Retina (tissue), 1 donor: Measurements from ENCODE around the gene DSCAM.
A peak's percentile ranks its signal among the peaks of the same experiment; 100 is the strongest.
"Not testable (repeated sequence)": the region's sequence is repeated elsewhere in the genome, so short reads cannot be mapped to it uniquely, and the experiment has no call there.

Experiments used
- DNase-seq: peaks from one replicate; pipeline ENCODE4 v3.0.0-alpha.2; 2016

DSCAM gene, protein sequence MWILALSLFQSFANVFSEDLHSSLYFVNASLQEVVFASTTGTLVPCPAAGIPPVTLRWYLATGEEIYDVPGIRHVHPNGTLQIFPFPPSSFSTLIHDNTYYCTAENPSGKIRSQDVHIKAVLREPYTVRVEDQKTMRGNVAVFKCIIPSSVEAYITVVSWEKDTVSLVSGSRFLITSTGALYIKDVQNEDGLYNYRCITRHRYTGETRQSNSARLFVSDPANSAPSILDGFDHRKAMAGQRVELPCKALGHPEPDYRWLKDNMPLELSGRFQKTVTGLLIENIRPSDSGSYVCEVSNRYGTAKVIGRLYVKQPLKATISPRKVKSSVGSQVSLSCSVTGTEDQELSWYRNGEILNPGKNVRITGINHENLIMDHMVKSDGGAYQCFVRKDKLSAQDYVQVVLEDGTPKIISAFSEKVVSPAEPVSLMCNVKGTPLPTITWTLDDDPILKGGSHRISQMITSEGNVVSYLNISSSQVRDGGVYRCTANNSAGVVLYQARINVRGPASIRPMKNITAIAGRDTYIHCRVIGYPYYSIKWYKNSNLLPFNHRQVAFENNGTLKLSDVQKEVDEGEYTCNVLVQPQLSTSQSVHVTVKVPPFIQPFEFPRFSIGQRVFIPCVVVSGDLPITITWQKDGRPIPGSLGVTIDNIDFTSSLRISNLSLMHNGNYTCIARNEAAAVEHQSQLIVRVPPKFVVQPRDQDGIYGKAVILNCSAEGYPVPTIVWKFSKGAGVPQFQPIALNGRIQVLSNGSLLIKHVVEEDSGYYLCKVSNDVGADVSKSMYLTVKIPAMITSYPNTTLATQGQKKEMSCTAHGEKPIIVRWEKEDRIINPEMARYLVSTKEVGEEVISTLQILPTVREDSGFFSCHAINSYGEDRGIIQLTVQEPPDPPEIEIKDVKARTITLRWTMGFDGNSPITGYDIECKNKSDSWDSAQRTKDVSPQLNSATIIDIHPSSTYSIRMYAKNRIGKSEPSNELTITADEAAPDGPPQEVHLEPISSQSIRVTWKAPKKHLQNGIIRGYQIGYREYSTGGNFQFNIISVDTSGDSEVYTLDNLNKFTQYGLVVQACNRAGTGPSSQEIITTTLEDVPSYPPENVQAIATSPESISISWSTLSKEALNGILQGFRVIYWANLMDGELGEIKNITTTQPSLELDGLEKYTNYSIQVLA (N-terminal part only)

DNA sequence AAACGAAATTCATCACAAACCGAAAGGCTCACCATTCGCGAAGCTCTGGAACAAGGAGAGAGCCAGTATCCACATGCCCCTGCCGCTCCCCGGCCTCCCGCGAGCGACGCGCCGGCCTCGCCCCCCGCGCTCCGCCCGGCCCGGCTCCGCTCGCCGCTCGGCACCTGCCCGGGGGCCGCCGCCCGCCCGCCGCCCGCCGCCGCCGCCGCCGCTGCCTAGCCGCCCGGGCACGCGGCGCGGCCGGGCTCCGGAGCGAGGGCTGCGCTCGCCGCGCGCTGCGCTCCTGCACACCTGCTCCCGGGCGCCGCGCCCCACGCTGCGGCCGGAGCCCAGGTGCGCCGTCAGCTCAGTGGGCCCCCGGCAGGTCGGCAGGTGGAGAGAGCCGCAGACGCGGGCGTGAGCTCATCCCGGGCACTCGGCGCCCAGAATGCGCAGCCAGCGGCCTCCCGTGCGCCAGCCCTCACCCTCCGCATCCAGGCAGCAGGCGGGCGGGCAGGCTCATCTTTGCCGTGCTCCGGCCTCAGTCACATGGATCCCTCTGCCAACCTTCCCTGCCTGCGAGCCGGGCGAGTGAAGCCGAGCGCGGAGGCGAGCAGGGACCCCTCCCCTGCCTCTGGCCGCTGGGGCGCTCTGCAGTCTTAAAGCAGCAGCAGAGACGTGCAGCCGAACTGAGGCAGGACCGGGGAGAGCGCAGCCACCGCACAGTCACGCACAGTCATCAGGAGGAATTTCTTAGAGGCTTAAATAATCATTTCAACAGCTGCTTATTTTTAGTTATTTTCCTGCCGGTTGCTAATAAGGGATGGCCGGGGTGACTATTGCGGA lies at the start of gene DSCAM:
Gene DSCAM, minus strand, starts transcription at position 572 of the 825 bp plus-strand sequence. Its CDS starts 497 bp downstream, at position 75.
- DNase-seq = peak; percentile 83

DNA sequence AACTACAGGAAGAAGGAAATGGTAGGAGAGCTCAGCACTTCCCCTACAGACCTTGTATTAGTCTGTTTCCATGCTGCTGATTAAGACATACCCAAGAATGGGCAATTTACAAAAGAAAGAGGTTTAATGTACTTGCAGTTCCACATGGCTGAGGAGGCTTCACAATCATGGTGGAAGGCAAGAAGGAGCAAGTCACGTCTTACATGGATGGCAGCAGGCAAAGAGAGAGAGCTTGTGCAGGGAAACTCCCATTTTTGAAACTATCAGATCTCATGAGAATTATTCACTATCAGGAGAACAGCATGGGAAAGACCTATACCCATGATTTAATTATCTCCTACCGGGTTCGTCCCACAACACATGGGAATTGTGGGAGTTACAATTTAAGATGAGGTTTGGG lies 48.7 kb upstream of the DSCAM start:
- DNase-seq = not testable (repeated sequence)

DNA sequence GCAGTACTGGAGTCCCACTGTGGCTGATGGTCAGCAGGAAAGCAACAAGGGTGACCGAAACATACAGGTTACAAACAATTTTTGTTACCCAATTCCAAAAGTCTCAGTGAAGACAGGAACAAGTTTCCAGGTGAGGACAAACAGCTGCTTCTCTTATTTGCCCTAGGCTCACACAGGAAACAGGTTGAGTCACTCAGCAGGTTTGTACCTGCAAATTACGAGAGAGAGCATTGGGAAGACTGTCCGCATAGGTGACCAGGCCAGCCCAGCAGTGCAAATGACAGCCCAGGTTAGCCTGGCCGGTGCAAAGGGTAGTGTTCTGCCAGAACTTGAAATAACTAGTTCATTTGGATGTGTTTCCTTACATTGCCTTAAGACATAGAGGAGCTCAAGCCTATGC lies 40.0 kb upstream of the DSCAM start:
- DNase-seq = no peak

DNA sequence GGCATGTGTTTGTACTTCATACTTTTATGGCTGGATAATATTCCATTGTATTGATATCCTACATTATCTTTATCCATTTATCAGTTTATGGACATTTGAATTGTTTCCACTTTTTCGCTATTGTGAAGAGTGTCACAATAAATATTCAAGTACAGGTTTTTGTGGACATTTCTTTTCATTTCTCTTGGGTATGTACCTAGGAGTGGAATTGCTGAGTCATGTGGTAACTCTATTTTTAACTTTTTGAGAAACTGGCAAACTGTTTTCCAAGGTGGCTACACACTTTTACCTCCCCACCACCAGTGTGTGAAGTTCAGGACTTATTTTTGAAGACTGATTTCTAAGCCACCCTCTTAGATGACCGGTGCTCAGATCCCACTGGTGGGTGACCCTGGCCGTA lies 39.0 kb upstream of the DSCAM start:
- DNase-seq = no peak

DNA sequence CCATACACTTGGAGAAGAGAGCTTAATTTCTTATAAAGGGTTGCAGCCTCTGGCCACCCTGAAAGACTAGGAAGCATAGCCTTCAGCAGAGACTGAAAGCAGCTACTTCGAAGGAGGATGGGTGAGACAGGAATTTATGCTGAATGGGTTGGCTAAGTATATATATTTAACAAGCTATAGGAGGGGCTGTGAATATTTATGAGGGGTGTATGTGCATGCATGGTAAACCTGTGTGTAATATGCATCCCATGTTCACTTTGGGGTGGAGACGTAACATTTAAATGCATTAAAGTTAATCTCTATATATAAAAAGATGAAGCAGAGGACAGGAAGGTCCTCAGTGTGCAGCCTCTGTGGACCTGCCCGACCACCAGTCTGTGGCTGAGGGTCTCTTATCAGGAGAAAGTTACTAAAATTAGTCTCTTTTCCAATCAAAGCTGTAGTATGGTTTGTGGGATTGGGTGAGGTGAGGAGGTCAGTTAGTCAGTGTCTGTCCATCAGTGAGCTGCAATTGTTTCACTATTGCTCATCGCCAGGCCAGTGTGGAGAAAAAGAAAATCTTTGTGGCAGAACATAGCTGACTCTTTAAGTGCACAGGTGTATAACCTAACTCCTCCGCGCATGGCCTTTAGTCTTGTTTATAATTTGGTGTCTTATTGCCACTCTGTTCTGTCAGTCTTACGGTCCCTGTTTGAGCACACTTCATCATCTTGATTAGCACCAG lies 35.4 kb upstream of the DSCAM start:
- no peak for DNase-seq

DNA sequence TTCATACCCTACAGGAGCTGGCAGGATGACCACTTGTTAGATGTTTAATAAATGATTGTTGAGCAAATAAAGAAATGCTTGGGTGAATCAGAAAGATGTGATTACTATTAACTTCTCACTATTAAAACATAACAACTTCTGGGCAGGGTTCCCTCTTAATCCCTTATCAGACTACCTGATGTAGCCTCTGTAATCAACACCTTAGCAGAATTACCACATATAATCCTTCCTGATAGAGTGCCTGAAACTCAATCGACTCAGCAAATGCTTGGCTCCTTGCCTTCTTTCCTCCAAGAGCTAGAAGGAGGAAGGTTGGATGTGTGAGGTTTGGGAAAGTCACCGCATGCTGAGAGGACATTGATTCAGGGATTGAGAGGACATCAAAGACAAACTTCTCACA lies 34.8 kb upstream of the DSCAM start:
- DNase-seq = no peak

DNA sequence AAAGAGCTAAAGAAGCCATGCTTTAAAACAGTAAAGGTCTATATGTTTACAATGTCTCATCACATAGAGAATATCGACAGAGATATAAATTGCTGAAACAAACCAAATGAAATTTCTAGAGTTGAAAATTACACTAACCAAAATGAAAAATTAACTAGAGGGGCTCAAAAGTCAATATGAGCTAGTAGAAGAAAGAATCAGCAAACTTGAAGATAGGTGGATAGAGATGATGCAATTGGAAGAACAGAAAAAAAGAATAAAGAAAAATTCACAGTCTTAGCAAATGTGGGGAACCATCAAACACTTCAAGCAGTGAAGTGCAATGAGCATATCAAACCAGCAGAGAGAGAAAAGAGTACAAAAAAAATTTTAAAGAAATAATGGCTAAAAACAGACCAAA lies 24.1 kb upstream of the DSCAM start:
- DNase-seq = no peak

DNA sequence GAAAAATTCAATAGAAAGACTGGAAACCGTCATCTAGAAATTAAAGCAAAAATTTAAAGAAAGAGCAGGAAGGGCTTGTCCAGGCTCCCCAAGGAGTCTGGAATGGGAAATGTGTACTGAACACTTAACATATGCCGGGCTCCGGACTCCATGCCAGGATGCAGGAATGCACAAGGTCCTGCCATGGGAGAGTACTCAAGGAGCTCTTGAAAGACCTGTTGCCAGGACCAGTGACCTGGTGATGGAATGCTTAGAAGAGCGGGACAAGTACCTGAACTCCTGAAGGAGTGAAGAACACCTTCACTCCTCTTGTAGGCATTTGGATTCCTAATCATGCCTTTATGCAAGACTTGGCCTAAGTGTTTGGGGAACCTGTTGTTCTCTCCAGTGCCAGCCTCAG lies 16.9 kb upstream of the DSCAM start:
- DNase-seq = no peak

DNA sequence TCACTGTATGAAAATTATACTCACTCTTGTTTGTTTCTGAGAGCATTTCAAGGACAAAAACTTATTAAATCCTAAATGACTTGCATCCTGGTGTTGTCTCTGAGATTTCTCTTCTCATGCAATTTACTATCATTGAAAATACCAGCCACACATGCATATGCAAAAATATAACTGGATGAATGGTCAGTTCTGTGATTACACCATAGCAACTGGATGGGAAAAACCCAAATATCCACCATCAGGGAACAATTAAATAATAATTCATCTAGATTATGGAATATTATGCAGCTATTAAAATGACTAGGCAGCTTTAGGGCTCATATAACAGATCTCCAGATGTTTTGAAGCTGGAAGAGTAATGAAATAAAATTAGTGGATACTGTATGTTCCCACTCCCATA lies 11.6 kb upstream of the DSCAM start:
- DNase-seq = no peak

DNA sequence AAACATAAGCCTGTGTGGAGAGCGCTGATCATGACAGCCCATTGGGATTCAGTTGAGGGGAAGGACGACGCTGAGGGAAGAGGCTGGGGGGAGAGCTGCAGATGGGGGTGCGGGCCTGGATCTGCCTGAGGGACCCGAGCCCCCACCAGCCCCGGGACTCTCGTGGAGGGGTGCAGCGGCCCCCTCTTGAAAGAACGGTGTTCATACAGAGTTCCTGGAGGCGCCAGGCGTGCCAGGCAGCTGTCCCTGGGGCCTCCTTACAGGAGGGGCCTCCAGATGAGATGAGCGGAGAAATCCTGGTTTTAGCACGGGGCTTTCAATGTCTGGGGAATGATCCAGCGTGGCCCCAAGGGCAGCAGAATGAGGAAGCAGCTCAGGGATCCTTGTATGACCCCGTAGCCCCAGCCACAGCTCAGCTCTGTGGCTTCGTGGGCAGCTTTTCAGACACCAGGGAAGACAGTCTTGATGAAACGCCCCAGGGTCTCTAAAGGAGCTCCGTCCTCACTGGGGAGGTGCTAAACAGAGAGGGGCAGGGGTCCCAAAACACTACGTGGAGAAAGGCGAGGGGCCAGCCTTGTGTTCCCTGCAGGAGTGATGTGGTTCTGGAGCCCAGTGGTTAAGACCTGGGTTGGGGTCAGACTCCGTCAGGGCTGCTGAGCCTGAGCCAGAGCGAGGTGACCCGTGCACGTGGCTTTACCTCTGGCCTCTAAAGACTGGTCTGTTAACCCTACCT lies 7.2 kb upstream of the DSCAM start:
- no peak for DNase-seq

DNA sequence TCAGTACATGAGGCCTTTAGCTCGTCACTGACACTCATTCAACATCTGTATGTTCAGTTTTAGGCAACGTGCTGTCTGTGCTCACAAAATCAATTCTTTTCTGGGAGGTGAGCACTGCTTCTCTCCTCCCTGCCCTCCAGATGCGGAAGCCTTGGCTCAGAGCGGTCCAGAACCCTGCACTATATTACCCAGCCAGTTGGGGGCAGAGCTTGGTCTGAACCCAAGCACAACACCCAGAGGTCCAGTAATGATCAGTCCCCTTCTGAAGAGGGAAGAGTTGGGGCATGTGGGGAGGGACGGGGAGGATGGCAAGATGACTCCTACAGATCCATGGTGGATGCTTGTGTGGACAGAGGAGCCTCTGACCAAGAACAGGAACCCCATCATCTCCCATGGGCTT lies 5.6 kb upstream of the DSCAM start:
- no peak for DNase-seq

DNA sequence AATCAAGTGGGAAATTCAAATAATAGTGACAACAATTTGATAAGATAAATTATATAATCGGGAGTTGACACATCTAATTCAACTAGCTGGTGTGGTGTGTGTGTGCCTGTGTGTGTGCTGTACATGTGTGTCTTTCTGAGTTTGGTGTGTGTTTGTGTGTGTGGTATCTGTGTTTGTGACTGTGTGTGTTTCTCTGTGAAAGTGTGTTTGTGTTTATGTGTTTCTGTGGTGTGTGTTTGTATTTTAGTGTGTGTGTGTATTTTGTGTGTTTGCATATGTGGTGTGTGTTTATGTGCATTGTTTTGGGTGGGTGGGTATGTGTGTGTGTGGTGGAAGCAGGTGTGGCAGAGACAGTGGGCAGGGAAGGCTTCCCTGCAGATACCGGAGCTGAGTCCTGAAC lies 4.8 kb upstream of the DSCAM start:
- DNase-seq = no peak

DNA sequence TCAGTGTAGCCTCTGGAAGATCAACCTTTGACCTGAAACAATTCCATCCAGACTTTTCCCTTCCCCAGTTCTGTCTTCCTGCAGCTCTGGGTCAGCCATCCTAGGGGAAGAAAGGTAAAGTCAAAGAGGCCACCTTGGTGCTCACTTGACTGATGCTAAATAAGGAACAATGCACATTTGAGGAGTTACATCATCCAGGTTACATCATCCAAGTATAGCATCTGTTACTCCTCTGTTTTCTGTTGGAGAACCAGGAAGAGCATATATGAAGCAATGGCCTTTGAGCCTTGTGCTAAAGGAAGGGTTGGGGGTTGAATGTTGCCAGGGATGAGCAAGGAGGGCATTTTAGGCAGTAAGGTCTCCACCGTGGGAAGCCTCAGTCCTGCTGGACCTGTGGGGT lies 3.1 kb upstream of the DSCAM start:
- no peak for DNase-seq

DNA sequence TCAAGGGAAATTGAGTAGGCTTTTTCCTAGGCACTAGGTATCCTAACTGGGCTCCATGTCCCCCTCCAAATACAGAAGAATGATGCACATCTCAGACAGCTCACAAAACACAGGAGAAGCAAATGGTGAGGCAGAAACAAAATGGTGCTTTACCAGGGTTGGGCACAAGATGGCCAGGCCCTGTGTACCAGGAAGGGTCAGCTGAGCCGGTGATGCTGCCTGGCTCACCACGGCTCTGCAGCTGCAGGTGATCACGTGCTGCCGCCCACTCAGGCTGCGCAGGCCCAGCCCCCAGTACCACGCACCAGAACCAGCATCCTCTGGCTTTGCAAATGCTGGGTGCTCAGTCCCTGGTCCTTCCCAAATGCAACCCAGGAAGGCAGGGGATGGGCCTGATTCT lies 993 bp upstream of the DSCAM start:
- DNase-seq = peak; percentile 50

DNA sequence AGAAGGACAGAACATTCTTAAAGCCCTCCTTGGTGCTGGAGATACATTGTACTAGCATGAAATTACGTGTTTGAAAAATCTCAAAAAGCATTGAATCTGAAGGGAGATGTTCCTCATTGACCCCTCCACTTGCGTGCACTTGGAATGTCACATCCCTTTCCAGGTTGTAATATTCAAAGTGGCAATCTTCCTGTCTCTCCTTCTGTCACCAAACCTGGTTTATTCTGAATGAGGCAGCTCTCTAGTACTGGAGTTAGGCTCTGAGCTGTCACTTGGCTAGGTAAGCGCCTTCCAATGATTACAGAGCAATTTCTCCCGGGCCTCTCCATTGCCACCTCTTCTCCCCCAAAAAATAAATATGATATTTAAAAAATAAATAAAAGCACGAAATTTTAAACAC lies 855 bp downstream of the DSCAM start:
- DNase-seq = peak; percentile 47

DNA sequence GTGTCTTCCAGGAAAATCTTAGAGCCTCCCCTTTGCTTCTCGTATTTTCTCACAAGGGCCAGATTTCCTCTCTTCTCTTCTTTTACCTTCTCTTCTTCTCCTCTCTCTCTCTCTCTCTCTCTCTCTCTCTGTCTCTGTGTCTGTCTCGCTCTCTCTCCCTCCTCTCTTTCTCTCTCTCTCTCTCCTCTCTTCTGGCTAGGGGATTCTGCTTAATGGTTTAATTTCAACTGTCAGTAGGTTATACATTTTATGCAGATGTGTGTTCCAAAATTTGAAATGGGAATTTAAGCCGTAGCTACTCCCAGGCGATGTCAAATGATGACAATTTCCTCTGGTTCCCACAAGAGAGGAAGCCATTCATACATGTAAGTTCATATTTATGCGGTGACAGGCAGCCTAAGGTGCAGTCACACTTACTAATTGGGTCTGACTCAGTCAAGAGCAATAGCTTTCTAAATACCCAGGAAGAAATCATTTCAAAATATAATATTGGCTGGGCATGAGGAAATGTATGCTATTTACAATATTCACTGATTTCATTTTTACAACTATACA lies 1.4 kb downstream of the DSCAM start:
- peak; percentile 21 for DNase-seq

DNA sequence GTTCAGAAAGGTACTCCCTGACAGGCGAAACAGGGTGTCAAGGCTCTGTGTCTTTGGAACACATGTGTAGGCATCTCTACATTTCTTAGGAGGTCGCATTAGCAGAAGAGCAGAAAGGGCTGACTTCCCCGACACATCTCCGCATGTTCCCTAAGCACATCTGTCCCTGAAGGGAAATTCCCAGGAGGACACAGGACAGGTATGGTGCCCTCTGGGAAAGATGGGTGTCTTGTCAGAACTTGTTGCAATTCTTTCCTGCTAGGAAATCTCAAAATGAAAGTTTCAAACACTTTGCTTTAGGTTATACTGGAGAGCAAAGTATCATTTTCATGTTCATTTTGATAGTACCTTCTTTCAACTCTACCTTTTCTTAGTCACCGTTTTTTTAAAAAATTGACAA lies 2.0 kb downstream of the DSCAM start:
- peak; percentile 18 for DNase-seq

DNA sequence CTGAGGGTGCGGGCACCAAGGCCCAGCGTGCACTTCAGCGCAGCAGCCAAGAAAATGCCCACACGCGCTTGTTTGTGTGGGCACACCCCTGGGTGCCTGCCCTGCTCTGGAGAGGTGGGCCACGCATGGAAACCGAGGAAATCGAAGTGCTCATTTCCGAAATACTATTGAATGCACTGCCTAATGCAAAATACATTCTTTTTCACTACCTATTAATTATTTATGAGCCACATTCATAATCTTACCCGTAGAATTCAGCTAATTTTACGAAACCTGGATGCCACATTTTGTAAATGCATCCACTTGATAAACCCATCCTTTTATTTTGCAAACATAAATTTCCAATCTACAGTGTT lies 4.8 kb downstream of the DSCAM start:
- DNase-seq = no peak

DNA sequence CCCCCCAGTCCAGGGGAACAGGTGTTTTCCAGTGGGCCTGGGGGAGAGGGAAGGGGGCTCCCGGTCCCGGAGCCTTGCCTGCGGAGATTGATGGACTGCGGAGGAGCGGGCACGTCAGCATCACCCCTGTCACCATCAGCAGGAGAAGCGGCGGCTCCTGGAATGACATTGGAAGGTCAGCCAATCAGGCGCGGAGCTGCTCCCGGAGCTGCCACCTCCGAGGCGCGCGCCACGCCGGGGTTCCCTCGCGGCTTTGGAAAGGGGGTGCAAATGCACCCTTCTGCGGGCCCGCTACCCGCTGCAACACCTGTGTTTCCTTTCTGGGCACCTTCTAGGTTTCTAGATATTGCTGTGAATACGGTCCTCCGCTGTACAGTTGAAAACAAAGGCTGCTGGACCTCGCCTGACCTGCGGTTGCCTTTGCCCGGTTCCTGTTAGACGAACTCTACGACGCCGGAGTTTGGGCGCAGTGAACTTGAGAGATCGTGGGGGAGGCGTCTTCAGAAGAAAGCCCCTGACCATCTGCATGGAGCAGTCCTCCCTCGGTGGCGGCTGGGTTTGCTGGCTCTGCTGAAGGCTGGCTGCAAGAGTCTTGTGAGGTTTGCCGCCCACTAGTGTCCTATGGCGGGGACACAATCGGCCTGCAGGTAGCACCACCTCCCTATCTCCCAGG lies 5.3 kb downstream of the DSCAM start:
- DNase-seq = peak; percentile 89

DNA sequence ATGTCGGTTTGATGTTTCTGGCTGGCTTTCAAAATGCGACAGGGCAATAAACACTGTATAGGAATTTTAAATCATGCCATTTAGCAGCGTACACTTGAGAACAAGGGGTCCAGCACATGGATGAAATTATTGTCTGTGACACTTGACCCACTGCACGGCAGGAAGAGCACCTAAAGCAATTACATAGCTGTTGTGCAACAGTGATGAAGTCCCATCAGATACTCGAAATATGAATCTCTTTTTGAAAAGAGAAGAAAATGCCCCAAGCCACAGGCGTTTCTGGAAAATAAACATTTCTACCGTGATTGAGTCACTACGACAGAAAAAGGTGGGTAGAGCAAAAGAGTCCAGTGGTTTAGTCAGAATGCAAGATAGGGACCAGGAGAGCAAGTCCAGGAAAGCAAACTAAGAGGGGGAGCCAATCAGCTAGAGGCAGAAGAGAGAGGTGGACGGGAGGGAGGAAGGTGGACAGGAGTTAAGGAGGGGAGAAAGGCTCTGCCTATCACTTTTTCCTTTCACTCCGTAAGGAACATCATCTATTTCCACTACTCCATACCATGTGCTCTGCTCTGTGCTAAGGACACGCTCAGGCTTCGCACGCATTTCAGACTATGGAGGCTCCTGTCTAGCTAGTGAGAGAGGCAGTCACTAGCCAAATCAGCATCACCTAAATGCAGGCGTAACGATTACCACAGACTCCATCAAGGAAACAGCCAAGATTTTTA lies 6.4 kb downstream of the DSCAM start:
- peak; percentile 33 for DNase-seq
